GM18519 (cell line): ENCODE data around the gene CRABP2.

ENCODE experiments used
- ATAC-seq: cut with Tn5 transposase; IDR thresholded peaks from one replicate; pipeline ENCODE4 v1.9.1; 2021; ENCODE audit warnings: mild to moderate bottlenecking, moderate library complexity; ENCODE audit not compliant: unreplicated experiment, low FRiP score

CRABP2 gene

GRCh38 chr1:156711011-156711817 is 5.8 kb upstream of the CRABP2 start:
- no peak for ATAC-seq

DNA sequence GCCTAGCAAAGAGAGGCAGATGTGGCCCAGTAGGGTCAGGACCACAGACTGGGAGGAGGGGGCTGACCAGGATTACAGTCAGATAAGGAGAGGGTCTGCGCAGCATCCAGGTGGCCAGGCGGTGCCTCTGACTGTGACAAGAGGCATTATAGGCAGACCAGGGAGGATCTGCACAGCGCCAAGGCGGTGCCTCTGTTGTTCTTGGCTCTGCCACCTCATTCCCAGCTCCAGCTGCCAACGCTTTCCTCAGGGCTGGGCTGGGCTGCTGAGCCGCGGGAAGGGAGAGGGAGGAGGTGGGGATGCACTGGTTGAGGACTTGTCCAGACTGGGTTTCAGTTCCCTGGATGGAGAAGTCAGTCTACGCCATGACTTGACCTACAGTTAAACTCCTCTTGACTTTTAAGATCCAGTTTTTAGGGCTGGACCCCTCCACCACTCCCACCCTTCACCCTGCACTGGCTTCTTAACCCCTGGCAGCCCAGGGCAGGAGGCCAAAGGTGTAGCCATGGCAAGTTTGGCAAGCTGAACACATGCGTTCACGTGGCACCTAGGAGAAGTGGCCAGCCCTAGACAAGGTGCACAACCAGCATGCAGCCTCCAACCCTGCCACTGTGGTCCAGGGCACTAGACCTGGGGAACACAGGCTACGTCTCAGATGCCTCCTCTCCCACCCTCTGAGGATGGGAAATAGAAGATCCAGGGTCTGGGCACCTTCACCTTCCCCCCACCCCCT is 4.5 kb upstream of the CRABP2 start:
- no peak for ATAC-seq

DNA sequence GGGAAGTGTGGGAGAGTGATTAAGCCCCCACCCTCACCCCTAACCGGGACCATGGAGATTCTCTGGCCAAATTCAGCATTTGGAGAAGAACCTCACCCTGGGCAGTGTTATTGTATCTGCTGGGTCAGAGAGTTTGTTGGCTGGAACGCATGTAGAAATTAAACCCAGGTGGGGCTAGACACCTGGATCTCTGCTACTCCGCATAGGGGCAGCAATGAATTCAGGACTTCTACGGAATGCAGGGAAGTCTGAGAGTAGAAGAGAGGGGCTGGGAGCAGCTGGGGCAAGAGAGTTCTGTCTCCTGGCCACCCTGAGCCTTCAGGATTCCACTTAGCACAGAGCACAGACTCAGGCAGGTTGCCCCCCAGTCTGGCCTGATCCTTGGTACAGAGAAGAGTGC is 3.6 kb upstream of the CRABP2 start:
- no peak for ATAC-seq

- no peak for ATAC-seq
Observed at GRCh38 chr1:156708218-156708661, 2.9 kb upstream of the CRABP2 start.

GRCh38 chr1:156707417-156708217 is 2.2 kb upstream of the CRABP2 start:
- no peak for ATAC-seq

- no peak for ATAC-seq
Observed at GRCh38 chr1:156706657-156707416, 1.5 kb upstream of the CRABP2 start.

- ATAC-seq: no peak
Observed at GRCh38 chr1:156705918-156706656, 704 bp upstream of the CRABP2 start.

DNA sequence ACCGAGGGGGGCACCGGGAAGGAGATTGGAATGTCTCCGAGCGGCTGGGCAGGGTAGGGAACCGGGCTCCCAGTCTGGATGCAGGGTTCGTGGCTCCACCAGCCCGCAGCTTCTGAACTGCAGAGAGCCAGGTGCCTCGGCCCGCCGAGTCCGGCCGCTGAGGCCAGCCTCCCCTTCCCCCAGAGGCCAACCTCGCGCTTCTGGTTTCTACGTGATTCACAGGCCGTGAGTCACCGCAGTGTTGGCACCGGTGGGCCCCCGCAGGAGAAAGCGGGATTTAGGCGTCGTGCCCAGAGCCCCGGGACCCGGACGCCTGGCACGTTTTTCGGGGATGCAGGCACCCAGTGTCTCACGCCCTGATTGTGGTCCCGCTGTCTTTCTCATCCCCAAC is 458 bp downstream of the CRABP2 start:
- ATAC-seq: no peak

GRCh38 chr1:156704166-156704711 is 1.1 kb downstream of the CRABP2 start:
- ATAC-seq: no peak

- ATAC-seq: no peak
Observed at GRCh38 chr1:156703741-156704140, 1.6 kb downstream of the CRABP2 start.

DNA sequence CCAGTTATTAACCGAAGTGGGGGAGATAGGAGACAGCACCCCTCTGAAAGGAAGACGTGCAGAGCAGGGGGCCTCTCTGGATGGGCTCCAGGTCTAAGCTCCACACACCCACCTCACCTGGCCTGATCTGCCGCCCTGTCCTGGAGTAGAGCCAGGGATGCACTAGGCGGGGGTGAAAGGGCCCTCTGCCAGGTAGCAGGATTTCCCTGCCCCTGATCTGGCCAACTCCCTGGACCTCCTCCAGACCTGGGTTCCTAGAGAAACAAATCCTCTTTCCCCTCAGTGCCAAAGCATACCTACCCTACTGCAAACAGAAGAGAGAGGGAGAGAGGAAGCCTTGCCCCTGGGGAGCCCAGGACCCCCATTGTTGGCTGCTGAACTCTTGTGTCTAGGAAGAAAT is 2.0 kb downstream of the CRABP2 start:
- no peak for ATAC-seq

DNA sequence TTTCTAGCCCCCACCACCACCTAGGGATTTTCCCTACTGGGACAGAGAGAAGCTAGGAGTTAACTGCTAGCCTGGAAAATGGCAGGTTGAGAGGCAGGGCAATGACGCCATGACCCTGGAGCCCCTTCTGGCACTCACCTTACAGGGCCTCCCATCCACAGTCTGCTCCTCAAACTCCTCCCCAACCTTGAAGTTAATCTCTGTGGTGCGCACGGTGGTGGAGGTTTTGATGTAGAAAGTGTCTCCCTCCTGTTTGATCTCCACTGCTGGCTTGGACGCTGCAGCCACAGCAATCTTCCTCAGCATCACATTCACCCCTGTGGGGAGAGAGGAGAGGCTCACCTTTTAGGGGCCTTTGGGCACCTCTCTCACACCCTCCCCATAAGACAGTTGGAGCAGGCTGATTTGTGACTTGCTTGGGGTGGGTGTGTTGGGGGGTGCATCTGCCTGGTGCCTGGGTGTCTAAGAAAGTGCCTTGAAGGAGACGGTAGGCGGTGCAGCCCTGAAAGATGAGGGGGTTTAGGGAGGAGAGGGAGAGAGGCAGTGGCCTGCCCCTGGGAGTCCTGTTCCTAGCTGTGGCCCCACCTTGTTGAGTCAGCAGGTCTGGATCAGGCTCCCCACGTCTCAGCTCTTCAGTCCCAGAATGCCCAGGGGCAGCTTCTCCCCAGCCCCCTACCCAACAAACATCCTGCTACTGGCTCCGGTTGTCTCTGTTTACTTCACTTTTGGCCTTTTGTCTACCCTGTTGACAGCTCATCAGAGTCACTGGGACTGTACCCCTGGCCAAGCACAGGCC is 4.4 kb downstream of the CRABP2 start:
- ATAC-seq: no peak

DNA sequence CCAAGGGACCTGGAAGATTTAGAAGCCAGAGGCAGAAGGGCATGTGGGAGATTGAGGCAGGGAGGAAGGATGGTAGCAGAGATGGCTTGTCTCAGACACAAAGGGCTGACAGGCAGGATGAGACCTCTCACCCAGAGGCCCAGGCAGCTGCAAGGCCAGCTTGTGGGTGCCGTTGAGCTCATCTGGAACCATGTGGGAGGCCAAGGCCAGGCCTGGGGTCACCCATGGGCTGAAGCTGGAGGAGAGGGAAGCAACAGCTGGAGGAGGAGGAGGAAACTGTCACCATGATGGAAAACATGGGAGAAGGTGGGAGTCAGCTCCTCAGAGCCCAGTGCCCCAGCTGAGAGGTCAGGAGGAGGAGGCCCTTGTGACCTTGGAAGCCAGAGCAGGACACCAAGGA is 6.4 kb downstream of the CRABP2 start:
- ATAC-seq: no peak

DNA sequence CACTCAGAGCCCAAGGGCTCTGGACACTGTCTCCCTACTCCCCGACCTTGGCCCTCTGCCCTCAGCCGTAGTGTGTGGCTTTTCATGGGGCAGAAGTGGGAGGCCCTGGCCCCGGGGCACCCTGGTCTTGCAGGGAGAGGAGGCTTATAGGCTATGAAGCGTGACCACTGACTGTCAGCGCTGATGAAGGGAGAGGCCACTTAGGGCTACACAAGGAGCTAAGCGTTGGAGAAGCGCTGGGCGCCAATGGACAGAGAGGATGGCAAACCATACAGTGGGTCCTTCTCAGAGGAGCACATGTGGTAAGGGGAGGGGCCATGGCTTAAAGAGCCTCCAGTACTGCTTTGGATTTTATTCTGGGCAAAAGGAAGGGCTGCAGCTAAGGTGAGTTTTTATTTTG is 7.9 kb downstream of the CRABP2 start:
- ATAC-seq: no peak

- ATAC-seq: no peak
Observed at GRCh38 chr1:156696755-156697154, 8.6 kb downstream of the CRABP2 start.

GRCh38 chr1:156694690-156694962 is 10.8 kb downstream of the CRABP2 start:
- no peak for ATAC-seq

DNA sequence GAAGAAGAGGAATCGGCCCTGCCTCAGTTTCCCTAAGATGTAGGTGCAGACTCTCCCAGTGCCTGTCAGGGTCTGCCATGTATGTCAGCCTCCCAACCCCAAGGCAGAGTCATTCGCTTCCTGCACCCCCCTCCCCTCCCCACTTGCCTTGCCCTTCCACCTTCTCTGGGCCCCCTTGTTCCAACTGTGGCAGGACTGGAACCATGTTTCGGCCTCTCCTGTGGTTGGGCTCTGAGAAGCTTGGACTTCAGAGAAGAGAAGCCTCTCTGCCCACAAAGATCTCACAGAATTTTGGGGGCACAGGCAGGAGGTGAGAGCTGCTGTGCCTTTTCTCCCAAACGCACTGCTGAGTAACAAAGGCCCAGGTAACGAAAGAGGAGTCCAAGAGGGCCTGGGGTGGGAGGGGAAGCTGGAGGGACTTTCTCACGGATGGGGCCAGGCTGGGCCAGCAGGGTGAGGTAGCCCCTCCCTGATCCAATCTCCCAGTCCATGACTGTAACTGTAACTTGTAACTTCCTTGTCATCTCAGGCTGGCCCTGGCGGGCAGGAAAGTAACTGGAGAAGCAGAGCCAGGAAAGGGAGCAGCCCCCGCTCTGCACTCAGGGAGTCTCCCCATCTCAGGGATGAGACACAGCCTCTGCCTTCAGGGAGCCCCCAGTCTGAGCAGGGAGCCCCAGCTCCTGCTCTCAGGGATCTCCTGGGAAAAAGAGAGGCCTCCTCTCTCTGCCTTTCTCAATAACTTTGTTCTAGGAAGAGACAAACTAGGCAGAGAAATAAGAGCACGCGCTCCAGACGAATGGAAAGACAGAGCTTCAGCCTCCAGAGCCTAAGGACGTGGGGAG is 11.3 kb downstream of the CRABP2 start:
- ATAC-seq: no peak
